ENCODE data around the gene TSPAN7.

GRCh38 chrX:38561951-38562719 is 793 bp downstream of the TSPAN7 start:
- no peak for TF ChIP-seq CTCF (conservative IDR thresholded peaks at IDR 0.05; ENCODE audit: low read depth, low read length)
- no peak for TF ChIP-seq POLR2A (IDR thresholded peaks at IDR 0.05; ENCODE audit: low read depth, low read length)
- TF ChIP-seq NFE2L2 (IDR thresholded peaks at IDR 0.05; ENCODE audit: low read depth, low read length), result no peak
- no peak for TF ChIP-seq MAZ (IDR thresholded peaks at IDR 0.05; ENCODE audit: borderline replicate concordance, low read depth, low read length)
- TF ChIP-seq RFX5 (IDR thresholded peaks at IDR 0.05; ENCODE audit: low read depth, low read length), result no peak

Data from IMR-90 (cell line).